Adrenal gland (tissue), 12 donors: ENCODE data around the gene MYO7A. TPM values are rescaled to one million over a fixed set of nuclear protein-coding genes. Genes with fewer than 3 reads are reported as not detected.
A peak's percentile ranks its signal among the peaks of the same experiment; 100 is the strongest.

Experiments
- DNase-seq, 7 donors: peaks; one replicate each; pipeline ENCODE4 v3.0.0-alpha.2; 2019 to 2020
- H3K27ac ChIP-seq, 5 donors: fragments of 200-600 bp; sonication (generic) in 4 of 5; 1 replicate in 3 of 5; 2 replicates in 2 of 5; pipeline versions ENCODE4 v1.5.1 to v1.8.0; 2016 to 2020; ENCODE audit warnings: mild to moderate bottlenecking in 1 of 5
- H3K27me3 ChIP-seq: fragments of 200-600 bp; 2 replicates; pipeline ENCODE4 v1.8.0; 2021
- H3K36me3 ChIP-seq, 2 donors: fragments of 200-600 bp; replicated peaks in 1 of 2; 1 replicate in 1 of 2; 2 replicates in 1 of 2; pipeline versions ENCODE4 v1.5.1 to v1.8.0; 2018 to 2022
- H3K4me1 ChIP-seq, 2 donors: fragments of 200-600 bp; replicated peaks in 1 of 2; 1 replicate in 1 of 2; 2 replicates in 1 of 2; pipeline versions ENCODE4 v1.5.1 to v1.8.0; 2018 to 2021
- H3K4me3 ChIP-seq, 4 donors: fragments of 200-600 bp; sonication (generic) in 3 of 4; one replicate each; pipeline ENCODE4 v1.5.1; 2016 to 2018
- H3K9me3 ChIP-seq, 3 donors: fragments of 200-600 bp; sonication (generic) in 1 of 3; replicated peaks in 1 of 3; 1 replicate in 2 of 3; 2 replicates in 1 of 3; pipeline versions ENCODE4 v1.5.1 to v1.8.0; 2016 to 2021
- CTCF ChIP-seq, 6 experiments: fragments of 450-650 bp in 4 of 6; fragments of 200-600 bp in 2 of 6; sonication (generic) in 1 of 6; IDR thresholded peaks; 1 replicate in 5 of 6; 2 replicates in 1 of 6; pipeline versions ENCODE4 v1.5.1 to v1.8.0; 2016 to 2021; ENCODE audit warnings: antibody characterized with exemption in 6 of 6, mild to moderate bottlenecking in 2 of 6, moderate library complexity in 1 of 6
- POLR2A ChIP-seq, 2 donors: fragments of 450-650 bp; IDR thresholded peaks; one replicate each; pipeline ENCODE4 v1.6.1; 2017; ENCODE audit warnings: antibody characterized with exemption in 2 of 2, mild to moderate bottlenecking in 2 of 2, moderate library complexity in 1 of 2
- WGBS, 4 donors: extraction: QIAGEN DNeasy Blood & Tissue Kit in 2 of 4; methylation state at CpG; one replicate each; pipeline versions ENCODE4 v1.1.5 to v1.1.7; 2013 to 2017; 5-methylcytosine and 5-hydroxymethylcytosine counted together
- intact Hi-C, 2 donors: fragments of 100-400 bp; cut with DNase I; formaldehyde crosslinking; loops; one replicate each; pipeline versions ENCODE4 v1.14.1 to v1.15.0; 2022 to 2023
- polyA plus RNA-seq, 3 donors: library from polyadenylated mRNA; stranded (reverse); fragments of 200-250 nt in 2 of 3; fragments of 350-450 nt in 1 of 3; fragmentation: Illumina TruSeq in 1 of 3; extraction: RNeasy Lipid Tissue Mini Kit (QIAGEN cat#74804) in 1 of 3; gene quantifications; one replicate each; pipeline ENCODE4 v1.2.3, GENCODE V29; 2013 to 2014
- total RNA-seq, 9 donors: library from RNA; depleted of rRNA in 4 of 9; stranded (reverse); fragments of >200 nt in 4 of 9; fragments of 120-200 nt in 1 of 9; fragmentation: NEBNext Ultra II Directional in 1 of 9; extraction: Animal tissue kit (Norgen Biotek cat#: 25700) in 1 of 9; gene quantifications; one replicate each; pipeline versions ENCODE4 v1.1.0 to v1.2.4, GENCODE V29; 2013 to 2023
- donor health status: healthy with polysubstance abuse.
- donor health status: Bipolar disorder and iron deficiency.
- donor health status: DM: yes; HTN: yes; CAD: no.
- donor health status: DM: no; HTN: no; CAD: no.
- donor health status: DM: no; HTN: no; CAD: no.
- donor health status: DM: yes; HTN: yes; CAD: no.

MYO7A gene
- total and polyA plus RNA-seq, 12 donors, result 5.5 to 175 (median 91.6) TPM

- intact Hi-C loops, result loop anchor here in 1 of 2 donors (5.0 kb wide), 1 partner anchor 42 kb away; no protein-coding TSS in a partner anchor
- Histone ChIP-seq H3K9me3 (no peaks in the 10 kb centered on the region), H3K4me1 (peaks cover 24 to 57% of the 10 kb centered on the region in 2 donors), H3K27me3 (no peaks in the 10 kb centered on the region), H3K27ac (peak overlapping the region; percentile 30 to 86 (median 78)), H3K4me3 (no peak overlapping the region), H3K36me3 (no peaks in the 10 kb centered on the region)
- TF ChIP-seq POLR2A (IDR thresholded peaks at IDR 0.05), result peak in 1 of 2 donors; percentile 40
- no peak for TF ChIP-seq CTCF (IDR thresholded peaks at IDR 0.05)
- DNase-seq, result peak; percentile 84 to 96 (median 93)
- WGBS, 4 donors, result 37 to 41% (median 40%) methylated on average over 4 to 8 of the region's 8 CpGs
Observed at GRCh38 chr11:77140231-77140851, 12.3 kb downstream of the MYO7A start.

GRCh38 chr11:77141034-77141433 is 13.0 kb downstream of the MYO7A start:
- no peaks in the 10 kb centered on the region for H3K36me3 ChIP-seq
- peaks cover 21 to 50% of the 10 kb centered on the region in 2 donors for H3K4me1 ChIP-seq
- WGBS, 4 donors, result 35 to 68% (median 55%) methylated on average over 4 of the region's 4 CpGs
- no peak overlapping the region for H3K4me3 ChIP-seq
- no peak for TF ChIP-seq CTCF (IDR thresholded peaks at IDR 0.05)
- no peak for TF ChIP-seq POLR2A (IDR thresholded peaks at IDR 0.05)
- no peaks in the 10 kb centered on the region for H3K27me3 ChIP-seq
- no peaks in the 10 kb centered on the region for H3K9me3 ChIP-seq
- intact Hi-C loops, result loop anchor here in 1 of 2 donors (5.0 kb wide), 1 partner anchor 41 kb away; no protein-coding TSS in a partner anchor
- DNase-seq, result peak in 3 of 7 donors; percentile 46 to 67 (median 54)
- peak overlapping the region in 4 of 5 donors; percentile 54 to 86 (median 82) for H3K27ac ChIP-seq

- TF ChIP-seq CTCF (IDR thresholded peaks at IDR 0.05) (no peak), POLR2A (IDR thresholded peaks at IDR 0.05) (no peak)
- no peaks in the 10 kb centered on the region for H3K36me3 ChIP-seq
- peak overlapping the region in 1 of 5 donors; percentile 86 for H3K27ac ChIP-seq
- H3K4me3 ChIP-seq, result no peak overlapping the region
- H3K9me3 ChIP-seq, result no peaks in the 10 kb centered on the region
- WGBS, 4 donors, result 95 to 100% (median 96%) methylated on average over 4 of the region's 4 CpGs
- H3K27me3 ChIP-seq, result no peaks in the 10 kb centered on the region
- no peak for DNase-seq
- intact Hi-C loops, result loop anchor here in 1 of 2 donors (5.0 kb wide), 1 partner anchor 41 kb away; no protein-coding TSS in a partner anchor
- peaks cover 16 to 46% of the 10 kb centered on the region in 2 donors for H3K4me1 ChIP-seq
Observed at GRCh38 chr11:77141475-77141874, 13.4 kb downstream of the MYO7A start.

GRCh38 chr11:77142091-77142975 is 14.3 kb downstream of the MYO7A start:
- H3K4me3 ChIP-seq, result no peak overlapping the region
- intact Hi-C loops, result loop anchor here in 1 of 2 donors (5.0 kb wide), 1 partner anchor 40 kb away; no protein-coding TSS in a partner anchor
- TF ChIP-seq CTCF (IDR thresholded peaks at IDR 0.05) (no peak), POLR2A (IDR thresholded peaks at IDR 0.05) (no peak)
- no peaks in the 10 kb centered on the region for H3K9me3 ChIP-seq
- DNase-seq, result no peak
- H3K27ac ChIP-seq, result peak overlapping the region in 1 of 5 donors; percentile 86
- WGBS, 4 donors, result 88 to 95% (median 91%) methylated on average over 6 to 11 of the region's 11 CpGs
- peaks cover 10 to 39% of the 10 kb centered on the region in 2 donors for H3K4me1 ChIP-seq
- H3K27me3 ChIP-seq, result no peaks in the 10 kb centered on the region
- H3K36me3 ChIP-seq, result no peaks in the 10 kb centered on the region
